GM23248 (cell line): ENCODE results near the gene NAA25.

Experiments used
- EZH2 ChIP-seq: fragments of 200-600 bp; sonication (generic); IDR thresholded peaks from 2 replicates; pipeline ENCODE4 v1.6.1; 2018; ENCODE audit warnings: antibody characterized with exemption, mild to moderate bottlenecking; ENCODE audit not compliant: insufficient read depth, poor library complexity, severe bottlenecking
- EZH2phosphoT487 ChIP-seq: fragments of 200-600 bp; sonication (generic); IDR thresholded peaks from 2 replicates; pipeline ENCODE4 v1.6.1; 2018; ENCODE audit warnings: antibody characterized with exemption, moderate library complexity, mild to moderate bottlenecking, low read depth; ENCODE audit not compliant: insufficient read depth

GRCh38 chr12:112066566-112066965 lies 42.0 kb downstream of the NAA25 start:
- TF ChIP-seq EZH2 (no peak), EZH2phosphoT487 (no peak)
